ENCODE data around the gene SAAL1.

The SAAL1 gene

DNA sequence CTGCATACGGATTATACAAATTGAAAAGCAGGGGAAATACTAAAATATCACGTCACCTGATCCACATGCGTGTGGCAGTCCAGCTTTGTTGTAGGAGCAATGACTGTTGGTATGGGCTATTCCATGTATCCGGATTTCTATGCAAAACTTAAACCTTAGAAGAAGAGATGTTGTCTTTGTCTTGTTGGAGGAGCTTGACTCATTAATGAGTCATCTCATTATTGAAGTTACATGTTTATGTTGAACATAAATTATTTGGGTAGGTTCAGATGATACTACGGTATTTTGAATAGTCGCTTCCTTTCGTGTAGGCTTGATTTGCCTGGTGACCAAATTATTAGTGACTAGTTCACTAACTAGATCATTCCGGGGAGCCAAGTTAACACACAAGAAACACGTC is 806 bp upstream of the SAAL1 start:
- H3K36me3 ChIP-seq (ENCODE audit: control insufficient read depth in 2 of 2, insufficient read depth in 1 of 2, low read length in 2 of 2) = peaks cover 5 to 23% of the 10 kb centered on the region in 2 experiments
- ChIA-PET CTCF (interaction anchor here (0.8 to 3.3 kb wide), 14 partner anchors 8 to 428 kb away, joined by 3 to 33 read pairs (median 4); no protein-coding TSS in a partner anchor), POLR2A (interaction anchor here (1.0 to 1.2 kb wide), 3 partner anchors 9 to 289 kb away, joined by 3 to 5 read pairs (median 5); partner anchors contain the start of gene LDHA)
- H3K4me1 ChIP-seq (ENCODE audit: control insufficient read depth, insufficient read depth, low read length) = no peaks in the 10 kb centered on the region
- no peak overlapping the region for H3K4me3 ChIP-seq (ENCODE audit: low read depth, low read length)
- no peaks in the 10 kb centered on the region for H3K9me3 ChIP-seq (ENCODE audit: control insufficient read depth, insufficient read depth, low read depth, low read length)
- no peak overlapping the region for H3K27ac ChIP-seq (ENCODE audit: extremely low read depth, low read depth, low read length)
- TF ChIP-seq, protein P1, sequence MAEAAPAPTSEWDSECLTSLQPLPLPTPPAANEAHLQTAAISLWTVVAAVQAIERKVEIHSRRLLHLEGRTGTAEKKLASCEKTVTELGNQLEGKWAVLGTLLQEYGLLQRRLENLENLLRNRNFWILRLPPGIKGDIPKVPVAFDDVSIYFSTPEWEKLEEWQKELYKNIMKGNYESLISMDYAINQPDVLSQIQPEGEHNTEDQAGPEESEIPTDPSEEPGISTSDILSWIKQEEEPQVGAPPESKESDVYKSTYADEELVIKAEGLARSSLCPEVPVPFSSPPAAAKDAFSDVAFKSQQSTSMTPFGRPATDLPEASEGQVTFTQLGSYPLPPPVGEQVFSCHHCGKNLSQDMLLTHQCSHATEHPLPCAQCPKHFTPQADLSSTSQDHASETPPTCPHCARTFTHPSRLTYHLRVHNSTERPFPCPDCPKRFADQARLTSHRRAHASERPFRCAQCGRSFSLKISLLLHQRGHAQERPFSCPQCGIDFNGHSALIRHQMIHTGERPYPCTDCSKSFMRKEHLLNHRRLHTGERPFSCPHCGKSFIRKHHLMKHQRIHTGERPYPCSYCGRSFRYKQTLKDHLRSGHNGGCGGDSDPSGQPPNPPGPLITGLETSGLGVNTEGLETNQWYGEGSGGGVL (tag by site-specific recombination; IDR thresholded peaks at IDR 0.05) = no peak
- TF ChIP-seq, protein P2, sequence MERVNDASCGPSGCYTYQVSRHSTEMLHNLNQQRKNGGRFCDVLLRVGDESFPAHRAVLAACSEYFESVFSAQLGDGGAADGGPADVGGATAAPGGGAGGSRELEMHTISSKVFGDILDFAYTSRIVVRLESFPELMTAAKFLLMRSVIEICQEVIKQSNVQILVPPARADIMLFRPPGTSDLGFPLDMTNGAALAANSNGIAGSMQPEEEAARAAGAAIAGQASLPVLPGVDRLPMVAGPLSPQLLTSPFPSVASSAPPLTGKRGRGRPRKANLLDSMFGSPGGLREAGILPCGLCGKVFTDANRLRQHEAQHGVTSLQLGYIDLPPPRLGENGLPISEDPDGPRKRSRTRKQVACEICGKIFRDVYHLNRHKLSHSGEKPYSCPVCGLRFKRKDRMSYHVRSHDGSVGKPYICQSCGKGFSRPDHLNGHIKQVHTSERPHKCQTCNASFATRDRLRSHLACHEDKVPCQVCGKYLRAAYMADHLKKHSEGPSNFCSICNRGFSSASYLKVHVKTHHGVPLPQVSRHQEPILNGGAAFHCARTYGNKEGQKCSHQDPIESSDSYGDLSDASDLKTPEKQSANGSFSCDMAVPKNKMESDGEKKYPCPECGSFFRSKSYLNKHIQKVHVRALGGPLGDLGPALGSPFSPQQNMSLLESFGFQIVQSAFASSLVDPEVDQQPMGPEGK (tag by site-specific recombination; IDR thresholded peaks at IDR 0.05) = no peak
- TF ChIP-seq TCF7L2 (IDR thresholded peaks at IDR 0.05; ENCODE audit: borderline replicate concordance, low read depth, low read length) = no peak
- TF ChIP-seq, protein P3, sequence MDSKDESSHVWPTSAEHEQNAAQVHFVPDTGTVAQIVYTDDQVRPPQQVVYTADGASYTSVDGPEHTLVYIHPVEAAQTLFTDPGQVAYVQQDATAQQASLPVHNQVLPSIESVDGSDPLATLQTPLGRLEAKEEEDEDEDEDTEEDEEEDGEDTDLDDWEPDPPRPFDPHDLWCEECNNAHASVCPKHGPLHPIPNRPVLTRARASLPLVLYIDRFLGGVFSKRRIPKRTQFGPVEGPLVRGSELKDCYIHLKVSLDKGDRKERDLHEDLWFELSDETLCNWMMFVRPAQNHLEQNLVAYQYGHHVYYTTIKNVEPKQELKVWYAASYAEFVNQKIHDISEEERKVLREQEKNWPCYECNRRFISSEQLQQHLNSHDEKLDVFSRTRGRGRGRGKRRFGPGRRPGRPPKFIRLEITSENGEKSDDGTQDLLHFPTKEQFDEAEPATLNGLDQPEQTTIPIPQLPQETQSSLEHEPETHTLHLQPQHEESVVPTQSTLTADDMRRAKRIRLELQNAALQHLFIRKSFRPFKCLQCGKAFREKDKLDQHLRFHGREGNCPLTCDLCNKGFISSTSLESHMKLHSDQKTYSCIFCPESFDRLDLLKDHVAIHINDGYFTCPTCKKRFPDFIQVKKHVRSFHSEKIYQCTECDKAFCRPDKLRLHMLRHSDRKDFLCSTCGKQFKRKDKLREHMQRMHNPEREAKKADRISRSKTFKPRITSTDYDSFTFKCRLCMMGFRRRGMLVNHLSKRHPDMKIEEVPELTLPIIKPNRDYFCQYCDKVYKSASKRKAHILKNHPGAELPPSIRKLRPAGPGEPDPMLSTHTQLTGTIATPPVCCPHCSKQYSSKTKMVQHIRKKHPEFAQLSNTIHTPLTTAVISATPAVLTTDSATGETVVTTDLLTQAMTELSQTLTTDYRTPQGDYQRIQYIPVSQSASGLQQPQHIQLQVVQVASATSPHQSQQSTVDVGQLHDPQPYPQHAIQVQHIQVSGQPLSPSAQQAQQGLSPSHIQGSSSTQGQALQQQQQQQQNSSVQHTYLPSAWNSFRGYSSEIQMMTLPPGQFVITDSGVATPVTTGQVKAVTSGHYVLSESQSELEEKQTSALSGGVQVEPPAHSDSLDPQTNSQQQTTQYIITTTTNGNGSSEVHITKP (tag by site-specific recombination; IDR thresholded peaks at IDR 0.05) = no peak
- TF ChIP-seq, protein P4, sequence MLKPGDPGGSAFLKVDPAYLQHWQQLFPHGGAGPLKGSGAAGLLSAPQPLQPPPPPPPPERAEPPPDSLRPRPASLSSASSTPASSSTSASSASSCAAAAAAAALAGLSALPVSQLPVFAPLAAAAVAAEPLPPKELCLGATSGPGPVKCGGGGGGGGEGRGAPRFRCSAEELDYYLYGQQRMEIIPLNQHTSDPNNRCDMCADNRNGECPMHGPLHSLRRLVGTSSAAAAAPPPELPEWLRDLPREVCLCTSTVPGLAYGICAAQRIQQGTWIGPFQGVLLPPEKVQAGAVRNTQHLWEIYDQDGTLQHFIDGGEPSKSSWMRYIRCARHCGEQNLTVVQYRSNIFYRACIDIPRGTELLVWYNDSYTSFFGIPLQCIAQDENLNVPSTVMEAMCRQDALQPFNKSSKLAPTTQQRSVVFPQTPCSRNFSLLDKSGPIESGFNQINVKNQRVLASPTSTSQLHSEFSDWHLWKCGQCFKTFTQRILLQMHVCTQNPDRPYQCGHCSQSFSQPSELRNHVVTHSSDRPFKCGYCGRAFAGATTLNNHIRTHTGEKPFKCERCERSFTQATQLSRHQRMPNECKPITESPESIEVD (tag by site-specific recombination; IDR thresholded peaks at IDR 0.05) = no peak
- TF ChIP-seq, protein P5, sequence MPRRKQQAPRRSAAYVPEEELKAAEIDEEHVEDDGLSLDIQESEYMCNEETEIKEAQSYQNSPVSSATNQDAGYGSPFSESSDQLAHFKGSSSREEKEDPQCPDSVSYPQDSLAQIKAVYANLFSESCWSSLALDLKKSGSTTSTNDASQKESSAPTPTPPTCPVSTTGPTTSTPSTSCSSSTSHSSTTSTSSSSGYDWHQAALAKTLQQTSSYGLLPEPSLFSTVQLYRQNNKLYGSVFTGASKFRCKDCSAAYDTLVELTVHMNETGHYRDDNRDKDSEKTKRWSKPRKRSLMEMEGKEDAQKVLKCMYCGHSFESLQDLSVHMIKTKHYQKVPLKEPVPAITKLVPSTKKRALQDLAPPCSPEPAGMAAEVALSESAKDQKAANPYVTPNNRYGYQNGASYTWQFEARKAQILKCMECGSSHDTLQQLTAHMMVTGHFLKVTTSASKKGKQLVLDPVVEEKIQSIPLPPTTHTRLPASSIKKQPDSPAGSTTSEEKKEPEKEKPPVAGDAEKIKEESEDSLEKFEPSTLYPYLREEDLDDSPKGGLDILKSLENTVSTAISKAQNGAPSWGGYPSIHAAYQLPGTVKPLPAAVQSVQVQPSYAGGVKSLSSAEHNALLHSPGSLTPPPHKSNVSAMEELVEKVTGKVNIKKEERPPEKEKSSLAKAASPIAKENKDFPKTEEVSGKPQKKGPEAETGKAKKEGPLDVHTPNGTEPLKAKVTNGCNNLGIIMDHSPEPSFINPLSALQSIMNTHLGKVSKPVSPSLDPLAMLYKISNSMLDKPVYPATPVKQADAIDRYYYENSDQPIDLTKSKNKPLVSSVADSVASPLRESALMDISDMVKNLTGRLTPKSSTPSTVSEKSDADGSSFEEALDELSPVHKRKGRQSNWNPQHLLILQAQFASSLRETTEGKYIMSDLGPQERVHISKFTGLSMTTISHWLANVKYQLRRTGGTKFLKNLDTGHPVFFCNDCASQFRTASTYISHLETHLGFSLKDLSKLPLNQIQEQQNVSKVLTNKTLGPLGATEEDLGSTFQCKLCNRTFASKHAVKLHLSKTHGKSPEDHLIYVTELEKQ (tag by site-specific recombination; IDR thresholded peaks at IDR 0.05; ENCODE audit: borderline replicate concordance) = no peak

DNA sequence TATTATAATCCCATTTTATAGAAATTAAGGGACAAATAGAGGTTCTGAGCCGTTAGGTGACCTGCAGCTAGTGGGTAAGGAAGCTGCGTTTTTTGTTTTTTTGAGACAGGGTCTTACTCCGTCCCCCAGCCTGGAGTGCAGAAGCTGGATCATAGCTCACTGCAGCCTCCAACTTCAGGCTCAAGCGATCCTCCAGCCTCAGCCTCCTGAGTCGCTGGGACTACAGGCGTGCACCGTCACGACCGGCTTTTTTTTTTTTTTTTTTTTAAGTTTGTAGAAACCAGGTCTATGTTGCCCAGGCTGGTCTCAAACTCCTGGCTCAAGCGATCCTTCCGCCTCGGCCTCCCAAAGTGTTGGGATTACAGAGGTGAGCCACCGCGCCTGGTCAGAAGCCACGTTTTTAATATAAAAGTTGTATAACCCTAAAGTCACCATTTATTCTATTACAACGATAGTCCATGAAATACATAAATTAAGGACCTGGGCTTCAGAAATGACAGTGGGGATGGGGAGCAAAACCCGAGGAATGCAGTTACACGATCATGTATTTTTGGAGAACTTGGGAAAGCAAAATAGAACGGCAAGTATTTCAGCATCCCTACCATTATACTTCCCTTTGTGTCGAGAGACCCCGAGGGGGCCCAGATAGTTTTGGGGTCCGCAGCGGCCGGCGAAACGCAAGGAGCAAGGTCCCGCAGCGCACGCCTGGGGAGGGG is 638 bp downstream of the SAAL1 start:
- ChIA-PET CTCF (interaction anchor here (0.6 to 3.3 kb wide), 13 partner anchors 10 to 1883 kb away, joined by 3 to 33 read pairs (median 5); partner anchors contain the start of gene KCNC1), POLR2A (interaction anchor here (0.6 to 1.2 kb wide), 8 partner anchors 10 to 677 kb away, joined by 3 to 5 read pairs (median 3); partner anchors contain the start of genes SERGEF, SPTY2D1 and TMEM86A)
- Histone ChIP-seq H3K9me3 (ENCODE audit: control insufficient read depth, insufficient read depth, low read depth, low read length) (no peaks in the 10 kb centered on the region), H3K36me3 (ENCODE audit: control insufficient read depth in 2 of 2, insufficient read depth in 1 of 2, low read length in 2 of 2) (peaks cover 5 to 36% of the 10 kb centered on the region in 2 experiments), H3K27ac (ENCODE audit: extremely low read depth, low read depth, low read length) (peak overlapping the region; percentile 39; the same call in 1 of the 2 replicates), H3K4me3 (ENCODE audit: low read depth, low read length) (peak overlapping the region; percentile 100), H3K4me1 (ENCODE audit: control insufficient read depth, insufficient read depth, low read length) (no peaks in the 10 kb centered on the region)
- no peak for TF ChIP-seq ZNF776 (tag by site-specific recombination; IDR thresholded peaks at IDR 0.05; ENCODE audit: borderline replicate concordance)
